ENCODE results near the gene NSL1.

DNA sequence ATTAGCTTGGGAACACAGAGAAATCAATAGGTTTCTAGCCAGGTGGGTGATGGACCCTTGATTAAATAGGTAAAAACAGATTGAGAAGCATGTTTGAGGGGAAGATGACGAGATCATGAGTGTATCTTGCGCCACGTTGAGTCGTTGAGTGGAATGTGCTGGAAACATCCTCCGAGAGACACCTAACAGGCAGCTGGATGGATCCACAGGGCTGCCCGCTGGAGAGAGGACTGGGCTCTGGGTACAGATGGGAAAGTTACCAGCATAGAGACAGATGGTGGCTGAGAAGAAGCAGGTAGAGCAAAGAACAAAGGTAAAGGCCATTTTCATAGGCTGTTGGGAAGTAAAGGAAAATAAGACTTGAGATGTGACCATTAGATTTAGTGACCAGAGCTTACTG lies 107.5 kb downstream of the NSL1 start:
- TF ChIP-seq, protein P1, sequence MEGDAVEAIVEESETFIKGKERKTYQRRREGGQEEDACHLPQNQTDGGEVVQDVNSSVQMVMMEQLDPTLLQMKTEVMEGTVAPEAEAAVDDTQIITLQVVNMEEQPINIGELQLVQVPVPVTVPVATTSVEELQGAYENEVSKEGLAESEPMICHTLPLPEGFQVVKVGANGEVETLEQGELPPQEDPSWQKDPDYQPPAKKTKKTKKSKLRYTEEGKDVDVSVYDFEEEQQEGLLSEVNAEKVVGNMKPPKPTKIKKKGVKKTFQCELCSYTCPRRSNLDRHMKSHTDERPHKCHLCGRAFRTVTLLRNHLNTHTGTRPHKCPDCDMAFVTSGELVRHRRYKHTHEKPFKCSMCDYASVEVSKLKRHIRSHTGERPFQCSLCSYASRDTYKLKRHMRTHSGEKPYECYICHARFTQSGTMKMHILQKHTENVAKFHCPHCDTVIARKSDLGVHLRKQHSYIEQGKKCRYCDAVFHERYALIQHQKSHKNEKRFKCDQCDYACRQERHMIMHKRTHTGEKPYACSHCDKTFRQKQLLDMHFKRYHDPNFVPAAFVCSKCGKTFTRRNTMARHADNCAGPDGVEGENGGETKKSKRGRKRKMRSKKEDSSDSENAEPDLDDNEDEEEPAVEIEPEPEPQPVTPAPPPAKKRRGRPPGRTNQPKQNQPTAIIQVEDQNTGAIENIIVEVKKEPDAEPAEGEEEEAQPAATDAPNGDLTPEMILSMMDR (IDR thresholded peaks at IDR 0.05; ENCODE audit: borderline replicate concordance, extremely low read depth, low read length, poor library complexity, severe bottlenecking) = no peak
- no peak for TF ChIP-seq EZH2 (IDR thresholded peaks at IDR 0.05; ENCODE audit: borderline replicate concordance, low read depth, low read length, severe bottlenecking)
